Tibial artery (tissue), 4 donors: ENCODE data around the gene RALGAPA2.

ENCODE experiments used
- DNase-seq, 2 donors: peaks; one replicate each; pipeline ENCODE4 v3.0.0-alpha.2; 2019
- H3K27ac ChIP-seq, 2 donors: fragments of 200-600 bp; sonication (generic) in 1 of 2; 1 replicate in 1 of 2; 2 replicates in 1 of 2; pipeline ENCODE4 v1.5.1; 2018 to 2019; ENCODE audit warnings: mild to moderate bottlenecking in 1 of 2
- H3K27me3 ChIP-seq, 2 donors: fragments of 200-600 bp; sonication (generic) in 1 of 2; one replicate each; pipeline versions ENCODE4 v1.5.1 to v1.6.0; 2016 to 2019
- H3K36me3 ChIP-seq, 3 donors: fragments of 200-600 bp; sonication (generic) in 2 of 3; one replicate each; pipeline ENCODE4 v1.5.1; 2016 to 2019; ENCODE audit warnings: mild to moderate bottlenecking in 2 of 3
- H3K4me1 ChIP-seq, 4 donors: fragments of 200-600 bp; sonication (generic) in 2 of 4; 1 replicate in 3 of 4; 2 replicates in 1 of 4; pipeline ENCODE4 v1.5.1; 2016 to 2019
- H3K4me3 ChIP-seq, 2 donors: fragments of 200-600 bp; sonication (generic) in 1 of 2; 1 replicate in 1 of 2; 2 replicates in 1 of 2; pipeline ENCODE4 v1.5.1; 2018 to 2019; ENCODE audit warnings: mild to moderate bottlenecking in 2 of 2
- H3K9me3 ChIP-seq, 3 donors: fragments of 200-600 bp; sonication (generic) in 1 of 3; one replicate each; pipeline ENCODE4 v1.5.1; 2016 to 2019
- CTCF ChIP-seq, 2 experiments: fragments of 200-600 bp in 1 of 2; fragments of 450-650 bp in 1 of 2; IDR thresholded peaks; one replicate each; pipeline ENCODE4 v1.5.1; 2017 to 2019; ENCODE audit warnings: antibody characterized with exemption in 2 of 2, mild to moderate bottlenecking in 1 of 2, moderate library complexity in 1 of 2
- intact Hi-C: fragments of 100-400 bp; cut with DNase I; formaldehyde crosslinking; loops from one replicate; pipeline ENCODE4 v1.15.0; 2023; ENCODE audit warnings: low total_unique reads

Gene RALGAPA2

GRCh38 chr20:20495729-20496503, 216.5 kb downstream of the RALGAPA2 start:
- DNase-seq: no peak
- peaks cover 13 to 64% (median 61%) of the 10 kb centered on the region in 3 donors for H3K36me3 ChIP-seq
- intact Hi-C loops: no loop called here
- no peaks in the 10 kb centered on the region for H3K9me3 ChIP-seq
- H3K4me1 ChIP-seq: no peaks in the 10 kb centered on the region
- TF ChIP-seq CTCF (IDR thresholded peaks at IDR 0.05): no peak
- no peak overlapping the region for H3K27ac ChIP-seq
- no peak overlapping the region for H3K4me3 ChIP-seq
- no peaks in the 10 kb centered on the region for H3K27me3 ChIP-seq

GRCh38 chr20:20493701-20494100, 218.7 kb downstream of the RALGAPA2 start:
- no peaks in the 10 kb centered on the region for H3K27me3 ChIP-seq
- no peaks in the 10 kb centered on the region for H3K4me1 ChIP-seq
- H3K36me3 ChIP-seq: peaks cover 23 to 58% (median 55%) of the 10 kb centered on the region in 3 donors
- H3K4me3 ChIP-seq: no peak overlapping the region
- intact Hi-C loops: no loop called here
- no peak for TF ChIP-seq CTCF (IDR thresholded peaks at IDR 0.05)
- no peak overlapping the region for H3K27ac ChIP-seq
- no peaks in the 10 kb centered on the region for H3K9me3 ChIP-seq
- no peak for DNase-seq

- DNase-seq: no peak
- intact Hi-C loops: no loop called here
- Histone ChIP-seq H3K27ac (no peak overlapping the region), H3K27me3 (no peaks in the 10 kb centered on the region), H3K9me3 (no peaks in the 10 kb centered on the region), H3K4me3 (no peak overlapping the region), H3K36me3 (peaks cover 28 to 60% (median 47%) of the 10 kb centered on the region in 3 donors), H3K4me1 (no peaks in the 10 kb centered on the region)
- no peak for TF ChIP-seq CTCF (IDR thresholded peaks at IDR 0.05)
Measured at GRCh38 chr20:20492521-20493332, 219.7 kb downstream of the RALGAPA2 start.

GRCh38 chr20:20491784-20492264, 220.6 kb downstream of the RALGAPA2 start:
- peaks cover 28 to 57% (median 40%) of the 10 kb centered on the region in 3 donors for H3K36me3 ChIP-seq
- no peak for TF ChIP-seq CTCF (IDR thresholded peaks at IDR 0.05)
- no peak overlapping the region for H3K27ac ChIP-seq
- no peaks in the 10 kb centered on the region for H3K27me3 ChIP-seq
- no peak for DNase-seq
- no peaks in the 10 kb centered on the region for H3K4me1 ChIP-seq
- H3K4me3 ChIP-seq: no peak overlapping the region
- intact Hi-C loops: no loop called here
- no peaks in the 10 kb centered on the region for H3K9me3 ChIP-seq

- H3K27me3 ChIP-seq: no peaks in the 10 kb centered on the region
- H3K4me3 ChIP-seq: no peak overlapping the region
- no peaks in the 10 kb centered on the region for H3K9me3 ChIP-seq
- TF ChIP-seq CTCF (IDR thresholded peaks at IDR 0.05): no peak
- intact Hi-C loops: no loop called here
- no peak for DNase-seq
- H3K4me1 ChIP-seq: no peaks in the 10 kb centered on the region
- H3K27ac ChIP-seq: no peak overlapping the region
- H3K36me3 ChIP-seq: peaks cover 28 to 55% (median 34%) of the 10 kb centered on the region in 3 donors
Measured at GRCh38 chr20:20491110-20491783, 221.2 kb downstream of the RALGAPA2 start.
